SK-N-MC (cell line): ENCODE data around the gene SLC2A8.

ENCODE experiments used
- DNase-seq: peaks from one replicate; pipeline ENCODE4 v3.0.0-alpha.2; 2011; ENCODE audit warnings: low read depth, low spot score
- H3K27ac ChIP-seq: fragments of 200-600 bp; sonication (generic); 2 replicates; pipeline ENCODE4 v1.5.1; 2016; ENCODE audit warnings: mixed run types
- H3K36me3 ChIP-seq: fragments of 200-600 bp; sonication (generic); 2 replicates; pipeline ENCODE4 v1.6.1; 2017; ENCODE audit warnings: antibody characterized with exemption, low read length, mixed read lengths; ENCODE audit not compliant: insufficient read depth
- H3K4me3 ChIP-seq: fragments of 200-600 bp; sonication (generic); 2 replicates; pipeline ENCODE4 v1.5.1; 2016
- H3K9ac ChIP-seq: fragments of 200-600 bp; sonication (generic); 2 replicates; pipeline ENCODE4 v1.8.0; 2017; ENCODE audit warnings: mixed run types, mixed read lengths; ENCODE audit not compliant: insufficient read length
- H3K9me3 ChIP-seq: fragments of 200-600 bp; sonication (generic); 2 replicates; pipeline ENCODE4 v1.6.1; 2017; ENCODE audit warnings: low read depth, mild to moderate bottlenecking, antibody characterized with exemption, low read length, moderate library complexity, mixed read lengths
- EZH2 ChIP-seq: fragments of 200-600 bp; sonication (generic); IDR thresholded peaks from one replicate; pipeline ENCODE4 v1.6.1; 2017; ENCODE audit warnings: antibody characterized with exemption
- FOXP2 ChIP-seq: optimal IDR thresholded peaks from 2 replicates; pipeline ENCODE3; 2011; ENCODE audit warnings: mild to moderate bottlenecking, moderate library complexity; ENCODE audit not compliant: insufficient read depth; ENCODE audit errors: extremely low read length, control extremely low read depth
- POLR2AphosphoS5 ChIP-seq: IDR thresholded peaks from 2 replicates; pipeline ENCODE4 v1.6.1; 2012; ENCODE audit warnings: mild to moderate bottlenecking, low read depth, low read length, borderline replicate concordance

SLC2A8 gene

DNA sequence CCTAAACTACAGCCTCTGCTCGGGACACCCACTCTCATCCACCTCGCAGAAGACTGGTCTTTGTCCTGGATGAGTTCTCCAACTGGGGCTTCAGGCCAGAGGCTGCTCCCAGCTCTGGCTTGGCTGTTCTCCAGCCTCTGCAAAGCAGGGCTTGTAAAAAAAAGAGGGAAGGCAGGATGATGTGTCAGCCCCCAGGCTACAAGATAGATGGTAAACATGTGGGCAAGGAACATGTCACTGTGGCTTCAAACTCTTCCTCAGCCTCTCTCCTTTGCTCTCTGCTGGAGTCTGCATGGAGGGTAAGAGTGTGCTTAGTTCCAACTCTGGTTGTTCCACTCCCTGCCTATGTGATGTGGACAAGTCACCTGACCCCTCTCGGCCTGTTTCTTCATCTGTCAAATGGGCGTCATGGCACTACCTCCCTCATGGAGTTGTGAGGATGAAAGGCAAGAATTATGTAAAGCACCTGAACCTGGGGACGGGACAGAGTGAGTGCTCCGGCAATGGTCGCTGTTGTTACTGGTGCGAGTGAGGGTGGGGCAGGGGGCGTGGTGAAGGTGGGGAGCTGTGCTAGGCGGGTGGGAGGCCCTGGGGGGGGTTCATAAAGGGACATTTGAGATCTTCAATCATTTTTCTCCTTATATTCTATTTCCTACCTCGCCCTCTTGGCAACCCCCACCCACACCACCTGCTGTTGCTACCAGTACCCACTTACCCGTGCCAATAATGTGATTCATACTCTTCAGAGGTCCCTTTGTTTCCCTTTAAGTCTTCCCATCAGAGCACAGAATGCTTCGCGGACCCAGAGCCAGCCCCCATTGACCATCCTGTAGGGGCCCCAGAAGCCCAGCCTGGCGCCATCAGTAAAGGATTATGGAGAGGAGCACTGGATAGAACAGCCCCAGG, 20.4 kb downstream of the SLC2A8 start:
- H3K27ac ChIP-seq = no peak overlapping the region
- peak overlapping the region; percentile 25; the same call in 1 of the 2 replicates for H3K4me3 ChIP-seq
- no peak overlapping the region for H3K9ac ChIP-seq
- peak; percentile 32 for DNase-seq
- H3K9me3 ChIP-seq = no peaks in the 10 kb centered on the region
- no peaks in the 10 kb centered on the region for H3K36me3 ChIP-seq
- TF ChIP-seq EZH2 (no peak), POLR2AphosphoS5 (no peak), FOXP2 (no peak)

DNA sequence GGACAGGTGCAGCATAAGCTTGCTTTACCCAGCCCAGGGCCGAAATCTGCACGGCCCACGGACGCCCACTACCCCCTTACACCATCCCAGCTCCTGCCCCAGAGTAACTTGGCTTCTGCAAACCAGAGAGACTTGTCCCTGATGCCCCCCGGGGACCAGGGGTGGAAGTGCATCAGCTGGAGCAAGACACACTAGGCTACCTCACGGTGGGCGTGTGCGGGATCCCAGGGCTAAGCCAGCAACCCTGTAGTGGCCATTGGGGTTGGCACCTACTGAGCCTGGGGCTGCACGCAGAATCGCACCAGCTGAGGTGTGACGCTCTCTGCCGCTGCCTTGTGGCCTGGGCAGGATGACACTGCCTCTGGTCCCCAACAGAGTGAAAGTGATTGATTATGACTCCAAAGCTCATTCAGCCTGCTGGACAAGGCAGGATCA, 21.1 kb downstream of the SLC2A8 start:
- no peaks in the 10 kb centered on the region for H3K36me3 ChIP-seq
- H3K27ac ChIP-seq = no peak overlapping the region
- H3K9me3 ChIP-seq = no peaks in the 10 kb centered on the region
- no peak for DNase-seq
- no peak for TF ChIP-seq POLR2AphosphoS5
- TF ChIP-seq FOXP2 = no peak
- TF ChIP-seq EZH2 = no peak
- H3K9ac ChIP-seq = no peak overlapping the region
- no peak overlapping the region for H3K4me3 ChIP-seq

DNA sequence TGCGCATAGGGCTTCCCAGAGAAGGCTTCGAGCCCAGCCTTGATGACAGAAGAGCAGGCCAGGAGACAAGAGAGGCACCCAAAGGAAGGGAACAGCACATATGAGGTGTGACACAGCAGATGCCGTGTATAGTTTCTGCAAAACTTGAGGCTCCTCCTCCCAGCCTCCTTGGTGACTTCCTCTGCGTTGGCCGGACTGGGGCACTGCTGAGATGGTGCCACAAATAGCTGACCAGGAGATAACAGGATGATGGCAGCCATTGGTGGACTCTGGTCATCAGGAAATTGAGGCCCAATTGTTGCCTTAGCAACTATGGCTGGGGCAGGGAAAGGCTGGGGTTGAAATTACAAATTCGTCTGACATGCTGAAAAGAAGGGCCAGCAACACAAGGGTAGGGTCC, 22.4 kb downstream of the SLC2A8 start:
- no peaks in the 10 kb centered on the region for H3K36me3 ChIP-seq
- peak overlapping the region; percentile 47 for H3K9ac ChIP-seq
- H3K9me3 ChIP-seq = no peaks in the 10 kb centered on the region
- no peak overlapping the region for H3K27ac ChIP-seq
- no peak for DNase-seq
- H3K4me3 ChIP-seq = peak overlapping the region; percentile 54
- no peak for TF ChIP-seq EZH2
- TF ChIP-seq FOXP2 = no peak

DNA sequence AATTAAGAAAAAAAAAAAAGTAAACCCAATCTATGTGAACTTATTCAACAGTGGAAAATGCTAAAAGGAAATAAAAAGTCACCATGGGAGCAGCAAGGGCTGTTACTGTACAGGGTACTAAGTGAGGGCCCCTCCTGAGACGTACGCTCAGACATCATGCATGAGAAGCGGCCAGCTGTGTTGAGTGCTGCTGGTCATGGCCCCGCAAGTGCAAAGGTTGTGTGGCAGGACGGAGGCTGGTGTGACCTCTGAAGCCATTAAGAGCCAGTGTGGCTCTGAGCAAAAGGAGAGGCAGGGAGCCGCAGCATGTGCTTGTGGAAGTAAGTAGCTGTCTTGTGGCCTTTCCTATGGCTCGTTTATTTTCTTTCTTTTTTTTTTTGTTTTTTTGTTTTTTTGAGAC, 24.1 kb downstream of the SLC2A8 start:
- TF ChIP-seq EZH2 (no peak), POLR2AphosphoS5 (no peak), FOXP2 (no peak)
- Histone ChIP-seq H3K27ac (no peak overlapping the region), H3K9ac (no peak overlapping the region), H3K9me3 (no peaks in the 10 kb centered on the region), H3K36me3 (no peaks in the 10 kb centered on the region), H3K4me3 (no peak overlapping the region)
- DNase-seq = no peak

DNA sequence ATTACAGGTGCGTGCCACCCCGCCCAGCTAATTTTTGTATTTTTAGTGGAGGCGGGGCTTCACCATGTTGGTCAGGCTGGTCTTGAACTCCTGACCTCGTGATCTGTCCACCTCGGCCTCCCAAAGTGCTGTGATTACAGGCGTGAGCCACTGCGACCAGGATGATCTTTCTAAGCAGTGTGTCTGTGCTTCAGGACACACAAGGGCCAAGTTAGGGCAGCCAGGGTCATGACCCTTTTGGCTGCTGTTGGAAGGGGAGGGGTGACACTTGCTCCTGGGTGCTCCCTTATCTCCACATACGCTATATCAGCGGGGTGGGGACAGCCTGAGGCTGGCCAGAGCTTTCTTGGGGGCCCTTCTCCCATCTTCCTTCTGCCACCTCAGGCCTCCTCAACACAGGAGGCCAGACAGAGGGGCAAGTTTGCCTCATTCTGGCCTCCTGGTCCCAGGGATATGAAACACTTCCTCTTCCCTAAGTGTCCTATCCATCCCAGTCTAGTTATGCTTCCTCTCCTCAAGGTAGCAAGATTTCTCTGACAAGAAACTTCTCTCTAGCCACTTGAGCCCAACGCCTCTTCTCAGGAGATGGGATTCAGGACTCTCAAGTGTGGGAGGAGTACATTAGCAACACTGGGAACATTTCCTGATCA, 25.3 kb downstream of the SLC2A8 start:
- DNase-seq = no peak
- H3K36me3 ChIP-seq = 0 out of 2 replicates have a peak, but pooled peaks cover 2% of the 10 kb centered on the region
- H3K27ac ChIP-seq = no peak overlapping the region
- H3K9me3 ChIP-seq = no peaks in the 10 kb centered on the region
- H3K9ac ChIP-seq = no peak overlapping the region
- H3K4me3 ChIP-seq = no peak overlapping the region; the same call in 1 of the 2 replicates
- TF ChIP-seq EZH2 (no peak), POLR2AphosphoS5 (no peak), FOXP2 (no peak)

DNA sequence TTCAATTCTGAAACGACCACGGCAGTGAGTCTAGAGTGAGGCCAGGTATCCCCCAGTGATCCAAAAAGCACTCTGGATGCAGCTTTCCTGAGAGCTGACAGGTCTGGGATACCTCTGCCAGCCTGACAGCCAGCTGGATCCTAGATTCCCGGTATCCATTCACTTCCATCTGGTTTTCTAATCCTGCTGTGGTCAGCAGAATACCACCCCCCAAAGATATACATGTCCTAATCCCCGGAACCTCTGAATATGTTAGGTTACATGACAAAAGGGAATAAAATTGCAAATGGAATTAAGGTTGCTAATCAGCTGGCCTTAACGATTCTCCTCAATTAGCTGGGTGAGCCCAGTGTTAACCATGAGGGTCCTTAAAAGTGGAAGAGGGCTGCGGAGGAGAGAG, 25.8 kb downstream of the SLC2A8 start:
- Histone ChIP-seq H3K4me3 (peak overlapping the region; percentile 92), H3K27ac (no peak overlapping the region), H3K36me3 (0 out of 2 replicates have a peak, but pooled peaks cover 2% of the 10 kb centered on the region), H3K9me3 (no peaks in the 10 kb centered on the region), H3K9ac (peak overlapping the region; percentile 94)
- no peak for TF ChIP-seq EZH2
- no peak for TF ChIP-seq POLR2AphosphoS5
- TF ChIP-seq FOXP2 = no peak
- no peak for DNase-seq

DNA sequence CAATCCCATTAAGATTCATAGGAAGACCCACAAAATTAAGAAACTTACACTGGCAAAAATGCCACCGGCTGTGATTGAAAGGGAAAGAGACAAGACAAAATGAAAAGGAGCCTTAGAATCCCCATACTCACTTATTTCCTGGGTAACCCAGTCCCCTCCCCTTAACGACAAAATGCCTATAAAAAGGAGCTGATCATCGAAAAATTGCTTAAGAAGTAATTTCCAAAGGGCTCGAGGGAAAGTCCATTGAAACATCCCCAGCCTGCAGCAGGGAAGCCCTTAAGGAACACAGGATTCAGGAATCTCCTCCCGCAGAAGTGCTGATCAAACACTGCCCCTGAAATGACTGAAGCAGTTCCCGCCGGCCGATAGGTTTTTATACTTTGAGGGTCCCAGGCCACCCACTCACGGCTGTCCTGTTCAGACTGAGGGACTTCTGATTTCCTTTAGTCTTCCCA, 26.5 kb downstream of the SLC2A8 start:
- Histone ChIP-seq H3K27ac (peak overlapping the region; percentile 90), H3K4me3 (peak overlapping the region; percentile 92), H3K36me3 (peaks cover 5% of the 10 kb centered on the region), H3K9ac (peak overlapping the region; percentile 94), H3K9me3 (no peaks in the 10 kb centered on the region)
- DNase-seq = no peak
- TF ChIP-seq EZH2 (no peak), POLR2AphosphoS5 (no peak), FOXP2 (no peak)

DNA sequence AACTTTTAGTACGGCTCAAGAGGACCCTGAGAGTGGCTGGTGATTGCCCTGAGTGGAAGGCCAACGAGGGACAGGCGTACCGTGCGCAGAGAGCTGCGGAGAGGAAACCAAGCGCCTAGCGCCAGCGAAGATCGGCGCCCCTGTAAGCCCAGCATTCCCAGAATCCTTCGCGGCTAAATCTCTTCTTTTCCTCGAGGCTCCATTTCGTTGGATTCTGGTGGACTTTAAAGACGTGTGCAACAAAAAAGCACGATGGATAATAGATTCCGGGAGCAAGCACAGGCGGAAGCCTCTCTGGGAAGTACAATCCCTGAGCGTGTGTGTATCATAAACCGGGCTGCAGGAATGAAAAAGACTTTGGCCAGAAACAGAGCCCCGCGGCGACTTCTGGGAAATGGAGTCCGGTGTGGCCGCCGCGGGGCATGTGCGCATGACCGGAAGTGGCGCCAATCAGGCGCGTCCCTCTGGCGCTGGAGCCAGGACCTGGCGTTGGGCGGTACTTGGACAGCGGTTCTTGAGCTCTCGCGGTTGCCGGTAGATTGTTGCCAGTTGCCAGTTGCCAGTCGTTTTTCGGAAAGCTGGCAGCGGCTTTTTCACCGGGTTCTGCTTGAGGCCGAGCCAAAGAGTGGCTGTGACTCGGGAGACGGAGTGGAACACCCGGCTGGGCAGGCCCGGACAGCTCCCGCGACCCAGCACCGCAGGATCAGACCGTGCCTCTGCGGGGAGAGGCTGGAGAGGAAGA, 27.1 kb downstream of the SLC2A8 start, which contains the start of gene ZNF79:
Gene ZNF79, plus strand, starts transcription at position 449 of the 742 bp plus-strand sequence. CDS start 406 bp downstream, outside the sequence.
- peak within 1 kb of the TSS; percentile 90 for H3K27ac ChIP-seq
- H3K36me3 ChIP-seq = peaks cover 11% of the 10 kb centered on the region
- peak within 1 kb of the TSS; percentile 92 for H3K4me3 ChIP-seq
- H3K9ac ChIP-seq = peak within 1 kb of the TSS; percentile 94
- no peaks in the 10 kb centered on the region for H3K9me3 ChIP-seq
- peak; percentile 64 for DNase-seq
- TF ChIP-seq POLR2AphosphoS5 (peak; percentile 75), FOXP2 (no peak)
